GM21360 (cell line): ENCODE measurements around the gene TRAPPC6A.

Source experiments
- ATAC-seq: cut with Tn5 transposase; IDR thresholded peaks from one replicate; pipeline ENCODE4 v1.9.1; 2021; ENCODE audit warnings: mild to moderate bottlenecking, moderate library complexity; ENCODE audit not compliant: unreplicated experiment

The TRAPPC6A gene

DNA sequence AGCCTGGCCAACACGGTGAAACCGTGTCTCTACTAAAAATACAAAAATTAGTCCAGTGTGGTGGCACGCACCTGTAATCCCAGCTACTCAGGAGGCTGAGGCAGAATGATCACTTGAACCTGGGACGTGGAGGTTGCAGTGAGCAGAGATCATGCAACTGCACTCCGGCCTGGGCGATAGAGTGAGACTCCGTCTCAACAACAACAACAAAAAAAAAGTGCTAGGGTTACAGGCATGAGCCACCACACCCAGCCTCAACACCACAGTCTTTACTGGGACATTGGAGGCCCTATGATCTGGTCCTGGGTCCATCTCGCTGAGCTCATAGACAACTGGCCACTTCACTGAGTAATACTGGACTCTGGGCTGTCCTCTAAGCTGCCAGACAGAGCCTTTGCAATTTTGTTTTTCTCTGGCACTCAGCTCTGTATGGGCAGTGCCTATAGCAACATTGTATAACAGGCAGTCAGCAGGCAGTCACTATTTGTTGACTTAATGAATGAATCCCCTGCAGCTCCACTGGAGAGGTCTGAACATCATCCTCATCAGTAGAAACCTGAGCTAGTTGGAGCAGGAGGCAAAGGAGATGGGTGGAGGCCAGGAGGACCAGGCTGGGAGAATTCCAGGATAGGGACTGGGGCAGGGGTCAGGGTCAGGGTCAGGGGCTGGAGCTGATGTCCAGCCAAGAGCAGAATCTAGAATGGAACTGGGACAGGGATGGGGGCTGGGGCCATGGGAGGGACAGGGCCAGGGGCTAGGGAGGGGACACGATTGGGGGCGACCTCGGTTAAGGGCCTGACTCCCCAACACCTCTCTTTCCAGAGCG is 8.7 kb upstream of the TRAPPC6A start:
- ATAC-seq: no peak

GRCh38 chr19:45184115-45184514 is 6.1 kb upstream of the TRAPPC6A start:
- ATAC-seq: no peak

DNA sequence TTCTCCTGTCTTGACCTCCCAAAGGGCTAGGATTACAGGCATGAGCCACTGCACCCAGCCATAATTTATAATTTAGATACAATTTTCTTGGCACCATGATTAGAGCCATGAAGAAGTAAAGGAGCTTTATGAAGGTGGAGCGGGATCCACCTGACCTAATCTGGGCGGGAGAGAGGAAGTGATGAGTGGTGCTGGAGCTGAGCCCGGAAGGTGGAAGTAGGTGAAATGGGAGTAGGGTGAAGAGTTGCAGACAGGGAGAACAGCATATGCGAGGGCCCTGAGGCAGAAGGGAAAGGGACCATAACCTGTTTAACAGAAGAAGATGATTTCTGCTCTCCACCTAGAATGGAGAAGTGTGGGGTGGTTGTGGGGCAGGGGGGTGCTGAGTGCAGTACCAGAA is 4.7 kb upstream of the TRAPPC6A start:
- no peak for ATAC-seq

DNA sequence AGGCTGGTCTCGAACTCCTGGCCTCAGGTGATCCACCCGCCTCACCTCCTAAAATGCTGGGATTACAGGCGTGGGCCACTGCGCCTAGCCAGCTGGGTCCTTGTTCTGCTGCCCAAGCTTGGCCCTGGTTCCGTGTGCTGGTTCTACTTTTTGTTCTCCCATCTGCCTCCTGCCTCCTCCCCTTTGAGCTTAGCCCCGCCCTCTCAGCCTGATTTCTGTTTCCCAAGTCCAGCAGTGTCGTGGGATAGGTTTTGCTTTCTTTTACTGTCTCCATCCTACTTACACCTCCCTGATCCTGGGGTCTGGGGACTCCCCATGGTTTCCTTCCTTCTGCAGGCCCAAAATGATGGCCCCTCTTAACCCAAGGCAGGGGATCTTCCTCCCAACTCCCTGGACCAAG is 2.9 kb upstream of the TRAPPC6A start:
- no peak for ATAC-seq

- ATAC-seq: no peak
Measured at GRCh38 chr19:45179892-45180370, 1.9 kb upstream of the TRAPPC6A start.

GRCh38 chr19:45179072-45179891 is 1.2 kb upstream of the TRAPPC6A start:
- ATAC-seq: no peak

GRCh38 chr19:45178262-45179071 is 430 bp upstream of the TRAPPC6A start, which contains the start of gene BLOC1S3:
TSS of gene BLOC1S3 (plus strand) at chr19:45178784. CDS start at chr19:45179297, 513 bp downstream.
- peak; percentile 80 for ATAC-seq

DNA sequence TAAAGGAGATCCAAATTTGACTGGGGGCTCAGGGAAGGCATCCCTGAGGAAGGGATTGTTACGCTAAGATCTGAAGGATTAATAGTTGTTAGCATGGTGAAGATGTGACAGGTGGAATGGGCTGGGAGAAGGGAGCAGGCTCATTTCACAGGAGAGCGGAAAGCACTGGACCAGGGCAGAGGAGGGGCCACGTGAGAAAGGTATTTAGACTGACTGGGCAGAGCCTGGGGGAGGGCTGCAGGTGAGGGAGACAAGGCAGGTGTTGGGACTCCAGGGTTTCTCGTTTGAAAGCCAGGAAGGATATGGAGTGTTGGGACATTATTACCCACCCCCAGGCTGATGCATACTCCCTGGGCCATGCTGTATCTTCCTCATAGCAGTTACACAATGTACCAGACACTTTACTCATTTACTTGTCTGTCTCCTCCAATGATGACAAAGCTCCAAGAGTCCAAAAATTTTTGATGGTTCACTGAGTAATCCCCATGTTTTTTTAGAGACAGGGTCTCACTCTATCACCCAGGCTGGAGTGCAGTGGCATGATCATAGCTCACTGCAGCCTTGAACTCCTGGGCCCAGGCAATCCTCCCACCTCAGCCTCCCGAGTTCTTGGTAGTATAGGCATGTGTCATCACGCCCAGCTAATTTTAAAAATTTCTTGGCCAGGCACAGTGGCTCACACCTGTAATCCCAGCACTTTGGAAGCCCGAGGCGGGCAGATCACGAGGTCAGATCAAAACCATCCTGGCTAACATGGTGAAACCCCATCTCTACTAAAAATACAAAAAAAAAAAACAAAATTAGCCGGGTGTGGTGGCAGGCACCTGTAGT is 2.3 kb downstream of the TRAPPC6A start:
- no peak for ATAC-seq

DNA sequence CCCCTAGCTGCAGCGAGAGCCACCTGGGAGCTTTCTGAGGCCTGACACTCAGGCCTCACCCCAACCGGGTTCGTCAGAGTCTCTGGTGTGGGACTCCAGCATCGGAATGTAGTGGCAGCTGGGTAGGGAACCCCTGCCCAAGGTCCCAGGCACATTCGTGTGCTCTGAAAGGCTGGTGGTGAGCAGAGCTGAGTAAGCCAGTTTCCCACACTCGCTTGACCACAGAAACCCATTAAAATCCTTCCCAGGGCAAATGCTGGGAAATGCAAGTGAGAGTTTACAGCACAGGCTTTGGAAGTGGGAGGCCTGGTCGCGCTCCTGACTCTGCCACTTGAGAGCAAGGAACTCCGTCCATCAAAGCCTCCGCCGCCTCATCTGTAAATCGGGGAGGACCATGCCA is 4.2 kb downstream of the TRAPPC6A start:
- no peak for ATAC-seq

- no peak for ATAC-seq
Measured at GRCh38 chr19:45172611-45173208, 5.3 kb downstream of the TRAPPC6A start.

GRCh38 chr19:45172173-45172572 is 5.9 kb downstream of the TRAPPC6A start:
- ATAC-seq: no peak

DNA sequence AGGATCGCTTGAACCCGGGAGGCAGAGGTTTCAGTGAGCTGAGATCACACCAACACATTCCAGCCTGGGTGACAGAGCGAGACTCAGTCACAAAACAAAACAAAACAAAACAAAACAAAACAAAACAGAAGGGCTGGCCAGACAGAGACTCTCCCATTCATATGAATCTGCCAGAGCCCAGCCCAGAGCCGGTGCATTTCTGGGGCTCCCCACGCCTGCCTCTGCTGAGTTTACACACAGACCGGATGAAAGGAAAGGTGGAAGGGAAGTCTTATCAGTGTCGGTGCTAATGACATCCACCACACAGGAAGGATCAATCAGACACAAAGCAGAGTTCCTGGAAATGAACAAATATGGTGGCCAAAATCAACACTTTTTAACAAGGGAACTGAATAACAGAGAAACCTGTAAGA is 6.8 kb downstream of the TRAPPC6A start:
- no peak for ATAC-seq

- no peak for ATAC-seq
Measured at GRCh38 chr19:45170146-45171106, 7.6 kb downstream of the TRAPPC6A start.

DNA sequence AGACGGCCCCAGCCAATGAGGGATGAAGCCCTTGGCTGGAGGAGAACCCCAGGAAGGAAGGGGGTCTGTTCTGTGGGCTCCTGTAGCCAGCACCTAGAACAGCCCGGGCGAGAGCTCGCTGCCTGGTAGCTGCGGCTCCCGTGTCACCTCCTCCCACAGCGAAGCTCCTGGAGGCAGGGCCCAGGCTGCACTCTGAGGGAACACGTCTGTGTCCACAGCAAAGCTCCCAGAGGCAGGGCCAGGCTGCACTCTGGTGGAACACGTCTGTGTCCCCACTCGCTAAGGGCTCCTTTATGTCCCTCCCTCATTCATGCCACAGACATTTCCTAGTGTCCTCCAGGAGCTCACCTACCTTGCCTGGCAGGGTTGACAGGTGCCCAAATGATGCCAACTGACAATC is 8.4 kb downstream of the TRAPPC6A start:
- no peak for ATAC-seq

GRCh38 chr19:45168767-45169351 is 9.2 kb downstream of the TRAPPC6A start:
- no peak for ATAC-seq

GRCh38 chr19:45166723-45167252 is 11.2 kb downstream of the TRAPPC6A start:
- ATAC-seq: no peak

GRCh38 chr19:45164577-45165335 is 13.3 kb downstream of the TRAPPC6A start:
- peak; percentile 54 for ATAC-seq
